Stimulated activated CD8-positive, alpha-beta memory T cell treated with anti-CD3 and anti-CD28 coated beads, Interleukin-15, amount 100 ng/mL, for 1 hour (primary cell): ENCODE results near the gene NPFF.

Experiments
- DNase-seq: peaks from one replicate; pipeline ENCODE4 v3.0.0-alpha.2; 2020; ENCODE audit warnings: low read depth

Gene NPFF

DNA sequence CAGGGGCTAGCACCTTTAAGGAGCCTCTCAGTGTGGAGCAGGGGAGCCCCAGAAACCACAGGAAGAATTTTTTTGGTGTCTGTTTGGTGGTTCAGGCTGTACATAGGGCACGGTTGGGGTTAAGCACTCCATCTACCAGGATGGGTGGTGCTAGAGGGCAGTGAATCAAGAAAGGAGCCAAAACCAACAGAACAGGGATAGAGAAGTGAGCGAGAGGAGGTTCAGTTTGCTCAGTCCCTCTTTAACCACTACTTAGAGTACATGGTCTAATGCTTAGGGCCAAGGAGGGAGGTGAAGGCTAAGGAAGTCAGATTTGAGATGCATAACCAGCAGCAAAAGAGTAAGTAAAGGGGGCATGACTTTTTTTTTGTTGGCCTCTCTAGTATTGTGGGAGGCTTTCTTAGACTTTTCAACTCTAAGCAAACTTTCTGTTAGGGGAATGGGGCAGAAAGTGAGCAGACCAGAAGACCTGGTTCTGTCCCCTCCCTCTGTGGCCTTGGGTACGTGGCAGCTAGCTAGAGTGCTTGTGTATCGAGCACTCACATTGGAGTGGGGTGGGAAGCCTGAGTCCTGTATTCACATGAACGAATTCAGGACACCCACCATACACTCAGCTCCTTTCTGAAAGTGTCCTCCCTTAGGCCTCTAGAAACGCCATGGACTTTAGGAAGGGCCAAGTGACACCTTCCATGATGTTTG, 6.6 kb upstream of the NPFF start:
- DNase-seq, result no peak

DNA sequence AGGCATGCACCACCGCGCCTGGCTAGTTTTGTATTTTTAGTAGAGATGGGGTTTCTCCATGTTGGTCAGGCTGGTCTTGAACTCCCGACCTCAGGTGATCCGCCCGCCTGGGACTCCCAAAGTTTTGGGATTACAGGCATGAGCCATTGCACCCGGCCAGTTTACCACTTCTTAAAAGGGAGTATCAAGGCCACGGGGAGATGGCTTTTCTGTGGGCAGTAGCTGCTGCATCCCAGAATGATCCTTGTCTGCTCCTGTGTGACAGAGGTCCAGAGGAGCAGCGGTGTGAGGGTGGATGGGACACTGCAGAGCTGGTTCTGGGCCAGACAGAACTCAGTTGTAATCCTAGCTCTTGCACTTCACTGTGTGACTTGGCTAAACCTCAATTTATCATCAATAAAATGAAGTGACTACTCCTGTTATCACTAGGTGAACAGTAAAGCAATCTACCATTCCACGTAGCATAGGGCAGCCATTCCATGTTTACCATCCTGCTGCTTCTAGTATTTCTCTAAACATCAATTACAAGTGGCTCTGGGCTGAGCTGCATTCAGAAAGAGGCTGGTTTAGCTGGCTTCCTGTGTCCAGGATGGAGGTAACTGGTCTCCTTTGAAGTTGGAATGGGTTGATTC, 3.0 kb upstream of the NPFF start:
- DNase-seq, result no peak

DNA sequence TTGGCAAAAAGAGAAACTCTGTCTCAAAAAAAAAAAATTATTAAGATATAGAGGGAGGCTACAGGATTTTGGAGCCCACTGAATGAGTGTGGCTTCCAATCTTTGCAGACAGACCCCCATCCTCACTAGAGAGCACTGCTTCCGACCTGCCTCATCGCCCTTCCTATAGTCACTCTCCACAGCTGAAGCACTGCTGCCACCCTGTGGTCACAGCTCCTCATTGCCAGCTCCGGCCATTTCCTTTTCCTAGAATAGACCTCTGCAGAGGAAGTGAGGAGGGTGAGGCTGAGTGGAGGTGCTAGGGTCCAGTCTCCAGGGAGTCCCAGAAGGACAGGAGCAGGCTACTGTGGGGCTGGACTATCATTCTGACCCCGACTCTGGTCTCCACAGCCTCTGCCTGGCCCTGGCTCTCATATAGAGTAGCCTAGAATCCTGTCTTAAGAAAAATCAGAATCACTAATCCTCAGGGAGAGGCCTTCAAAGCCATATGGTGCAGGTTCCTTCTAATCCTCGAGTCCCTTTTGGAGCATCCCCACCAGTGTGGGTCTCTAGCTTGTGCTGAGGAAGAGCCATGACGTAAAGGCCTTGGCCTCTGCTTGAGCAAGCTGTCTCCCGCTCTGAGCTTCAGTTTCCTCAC, 1.4 kb upstream of the NPFF start:
- DNase-seq, result peak; percentile 66

DNA sequence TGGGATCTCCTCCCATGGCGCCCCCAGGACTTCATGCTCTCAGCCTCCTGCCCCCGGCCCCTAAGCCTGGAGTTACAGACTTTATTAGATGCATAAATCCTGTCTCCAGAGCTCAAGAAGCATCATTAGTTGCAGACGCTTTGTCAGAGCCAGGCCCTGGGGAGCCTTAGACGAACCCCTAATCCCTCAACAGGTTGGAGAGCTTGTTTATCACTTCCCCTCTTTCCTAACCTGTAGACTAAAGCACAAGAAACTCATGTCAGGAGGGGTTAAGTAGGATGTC, 260 bp upstream of the NPFF start:
- no peak for DNase-seq

GRCh38 chr12:53506450-53506785, 866 bp downstream of the NPFF start:
- DNase-seq, result no peak

- DNase-seq, result no peak
These were observed 1.5 kb downstream of the NPFF start for GRCh38 chr12:53505555-53506449.

GRCh38 chr12:53505086-53505485, 2.2 kb downstream of the NPFF start:
- no peak for DNase-seq

GRCh38 chr12:53504004-53504920, 3.0 kb downstream of the NPFF start:
- DNase-seq, result no peak

DNA sequence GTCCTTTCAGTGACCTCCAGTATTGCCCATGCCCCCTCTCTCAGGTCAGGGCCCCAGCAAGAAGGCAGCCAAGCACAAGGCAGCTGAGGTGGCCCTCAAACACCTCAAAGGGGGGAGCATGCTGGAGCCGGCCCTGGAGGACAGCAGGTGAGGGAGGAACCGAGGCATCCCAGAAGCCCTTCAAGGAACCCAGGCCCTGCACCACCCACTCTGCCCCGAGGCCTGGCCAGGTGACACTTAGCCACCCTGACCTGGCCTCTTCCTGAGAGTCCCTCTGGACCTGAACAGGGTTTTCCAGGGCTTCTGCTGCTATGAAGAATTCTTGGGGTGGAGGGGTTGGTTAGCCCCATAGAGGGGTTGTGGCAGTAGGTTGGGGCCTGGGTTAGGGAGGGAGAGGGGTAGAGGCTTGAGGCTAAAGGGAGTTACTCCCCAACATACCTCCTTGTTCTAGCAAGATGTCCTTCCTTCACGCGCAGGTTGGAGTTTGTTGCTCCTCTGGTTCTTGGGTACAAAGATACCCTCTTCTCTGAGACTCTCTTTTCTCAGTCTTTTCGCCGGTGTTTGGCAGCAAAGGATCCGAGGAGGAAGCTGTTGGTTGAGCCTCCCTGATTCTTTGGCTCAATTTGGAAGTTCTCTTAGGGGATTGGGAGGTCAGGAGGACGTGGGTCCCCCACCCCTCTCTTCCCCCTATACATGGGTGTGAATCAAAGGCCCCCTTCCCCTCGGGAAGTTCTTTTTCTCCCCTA, 4.1 kb downstream of the NPFF start:
- no peak for DNase-seq

- DNase-seq, result no peak
These were observed 5.0 kb downstream of the NPFF start for GRCh38 chr12:53502331-53502730.

DNA sequence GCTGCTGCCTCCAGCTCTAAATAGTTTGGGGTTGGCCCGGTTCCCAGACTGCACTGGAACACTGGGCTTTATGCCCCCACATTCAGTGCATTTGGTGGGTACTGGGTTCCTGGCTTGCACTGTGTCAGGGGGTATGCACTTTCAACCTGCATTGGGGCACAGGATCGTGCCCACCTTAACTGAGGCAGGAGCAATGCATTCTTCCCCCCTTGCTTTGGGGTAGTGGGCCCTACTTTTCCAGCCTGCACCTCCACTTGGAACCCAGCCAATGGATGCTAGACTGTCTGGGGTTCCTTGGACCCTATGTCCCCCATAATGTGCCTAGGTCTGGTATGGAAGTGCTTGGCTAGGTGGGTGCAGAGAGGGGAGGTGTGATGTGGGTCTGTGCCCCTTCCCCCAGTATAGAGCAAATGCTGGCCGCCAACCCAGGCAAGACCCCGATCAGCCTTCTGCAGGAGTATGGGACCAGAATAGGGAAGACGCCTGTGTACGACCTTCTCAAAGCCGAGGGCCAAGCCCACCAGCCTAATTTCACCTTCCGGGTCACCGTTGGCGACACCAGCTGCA, 5.6 kb downstream of the NPFF start:
- DNase-seq, result no peak

- DNase-seq, result peak; percentile 98
These were observed 6.3 kb downstream of the NPFF start, which contains the start of gene TARBP2 for GRCh38 chr12:53500776-53501614. Gene TARBP2 (plus strand): TSS chr12:53501283. CDS start chr12:53501409, 126 bp downstream.

DNA sequence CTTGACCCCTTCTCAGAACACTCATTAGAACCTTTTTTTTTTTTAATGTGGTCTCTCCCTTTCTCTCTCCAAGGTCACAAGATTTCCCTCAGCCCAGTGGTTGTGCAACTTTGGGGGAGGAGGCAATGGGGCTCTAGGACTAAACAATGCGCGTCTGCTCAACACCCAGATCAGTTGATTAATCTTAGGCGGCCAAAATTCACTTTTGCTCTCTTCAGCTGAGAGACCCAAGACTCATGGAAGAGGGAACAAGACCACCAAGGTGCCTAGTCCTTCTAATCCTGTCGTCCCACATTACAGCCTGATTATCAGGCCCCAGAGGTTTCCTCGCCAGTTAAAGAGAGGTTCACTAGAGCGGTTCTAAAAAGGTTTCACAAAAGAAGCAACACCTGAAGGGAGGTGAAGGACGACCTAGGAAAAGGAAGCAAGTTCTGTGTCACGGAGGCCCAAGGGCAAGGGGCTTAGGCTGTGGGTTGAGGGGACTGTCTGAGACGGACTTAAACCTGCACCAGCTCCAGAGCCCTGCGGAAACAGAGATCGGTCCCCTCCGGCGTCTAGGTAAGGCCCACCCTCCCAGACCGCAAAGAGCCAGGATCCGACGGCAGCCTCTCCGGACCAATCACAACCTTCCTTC, 7.0 kb downstream of the NPFF start:
- DNase-seq, result no peak

- DNase-seq, result peak; percentile 22
These were observed 7.8 kb downstream of the NPFF start, which contains the start of gene MAP3K12 for GRCh38 chr12:53499266-53500141. Gene MAP3K12 (minus strand): TSS chr12:53499458. CDS start chr12:53487391, 12,067 bp downstream.

DNA sequence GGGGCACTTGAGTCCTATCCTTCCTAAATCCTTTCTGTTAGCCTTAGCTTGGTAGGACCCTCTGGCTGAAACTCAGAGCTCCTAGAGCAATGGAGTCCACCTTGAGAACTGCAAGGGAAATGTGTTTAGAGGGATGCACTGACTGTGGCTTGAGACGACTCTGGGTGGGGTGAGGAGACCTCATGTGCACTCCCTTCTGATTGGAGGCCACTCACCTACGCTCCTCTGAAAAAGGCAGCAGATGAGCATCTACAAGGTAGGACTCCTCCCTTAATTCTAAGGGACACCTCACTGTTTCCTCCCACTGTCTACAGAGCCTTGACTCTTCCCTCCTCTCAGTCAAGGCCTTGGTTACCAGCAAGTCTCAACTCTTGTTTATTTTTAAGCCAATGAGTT, 9.1 kb downstream of the NPFF start:
- no peak for DNase-seq

DNA sequence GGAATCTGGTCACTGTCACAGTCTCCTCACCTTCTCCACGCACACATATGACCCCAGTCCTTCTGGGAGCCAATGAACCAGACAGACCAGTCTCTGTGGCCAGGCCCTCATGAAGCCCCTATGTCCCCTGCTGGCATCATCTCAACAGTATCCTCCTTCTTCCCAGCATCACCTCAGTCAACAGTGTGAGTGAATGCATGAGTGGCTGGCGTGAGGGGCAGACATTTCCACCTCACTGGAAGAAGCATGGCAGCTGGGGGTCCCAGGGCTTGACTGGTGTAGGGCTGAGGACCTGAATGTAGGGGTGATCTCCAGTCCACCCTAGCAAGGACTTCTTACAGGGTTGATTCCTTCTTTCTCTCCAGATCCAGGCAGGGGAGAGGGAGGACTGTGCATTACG, 9.8 kb downstream of the NPFF start:
- DNase-seq, result no peak

GRCh38 chr12:53496752-53497032, 10.6 kb downstream of the NPFF start:
- DNase-seq, result no peak
